HL-60 (cell line): ENCODE results near the gene MOB3A.

Experiments
- CTCF ChIP-seq: IDR thresholded peaks from one replicate; pipeline ENCODE4 v1.5.1; 2011; ENCODE audit warnings: low read length, control low read depth, inconsistent platforms; ENCODE audit not compliant: insufficient read depth
- REST ChIP-seq: IDR thresholded peaks from 2 replicates; pipeline ENCODE4 v1.6.1; 2012; ENCODE audit warnings: low read depth; ENCODE audit not compliant: insufficient replicate concordance

GRCh38 chr19:2039089-2039958 is 56.8 kb downstream of the MOB3A start:
- TF ChIP-seq CTCF (no peak), REST (no peak)
